K562 (cell line): ENCODE results near the gene WDR27.

ENCODE experiments used
- TCF3 ChIP-seq: sonication (generic); formaldehyde crosslinking; IDR thresholded peaks from 2 replicates; pipeline ENCODE4 v1.4.0; 2020; ENCODE audit warnings: mild to moderate bottlenecking, missing genetic modification reagents
- ZNF695 ChIP-seq: fragments of 450-650 bp; formaldehyde crosslinking; IDR thresholded peaks from 2 replicates; pipeline ENCODE4 v1.4.0; 2020; ENCODE audit warnings: mild to moderate bottlenecking, moderate library complexity

GRCh38 chr6:169692516-169692915 lies 9.3 kb downstream of the WDR27 start:
- TF ChIP-seq TCF3 (CRISPR knock-in tag): no peak
- no peak for TF ChIP-seq ZNF695 (CRISPR knock-in tag)
